ENCODE measurements around the gene ADAMTSL2.

The ADAMTSL2 gene

GRCh38 chr9:133591985-133592384 lies 57.5 kb downstream of the ADAMTSL2 start:
- DNase-seq, result no peak

DNA sequence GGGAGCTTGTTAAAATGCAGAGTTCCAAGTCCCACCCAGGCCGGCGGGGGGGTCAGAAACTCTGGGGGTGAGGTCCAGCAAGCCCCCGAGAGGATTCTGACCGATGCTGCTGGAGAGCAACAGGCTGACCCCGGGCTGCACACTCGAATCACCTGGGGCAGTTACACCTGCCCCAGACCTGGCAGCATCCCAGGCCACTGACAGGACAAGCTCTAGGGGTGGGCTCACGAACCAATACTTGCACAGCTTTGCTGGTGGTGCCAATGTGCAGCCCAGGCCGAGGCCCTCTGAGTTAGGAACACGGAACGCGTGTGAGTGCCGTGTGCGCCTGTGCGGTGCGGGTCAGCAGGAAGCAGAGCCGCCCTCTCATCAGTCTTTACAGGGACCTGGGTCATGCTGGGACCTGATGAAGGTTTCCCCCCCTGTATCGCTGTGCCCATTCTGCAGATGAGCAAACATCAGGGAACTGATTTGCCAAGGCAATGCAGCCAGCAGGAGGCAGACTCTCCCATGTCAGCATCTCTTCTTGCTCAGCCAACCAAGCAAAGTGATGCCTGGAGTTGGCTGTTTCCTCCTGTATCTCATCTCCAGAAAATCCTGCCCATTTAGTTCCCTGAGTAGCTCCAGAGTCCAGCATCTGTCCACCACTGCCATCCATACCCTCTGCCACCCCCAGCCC lies 58.4 kb downstream of the ADAMTSL2 start:
- DNase-seq, result no peak

DNA sequence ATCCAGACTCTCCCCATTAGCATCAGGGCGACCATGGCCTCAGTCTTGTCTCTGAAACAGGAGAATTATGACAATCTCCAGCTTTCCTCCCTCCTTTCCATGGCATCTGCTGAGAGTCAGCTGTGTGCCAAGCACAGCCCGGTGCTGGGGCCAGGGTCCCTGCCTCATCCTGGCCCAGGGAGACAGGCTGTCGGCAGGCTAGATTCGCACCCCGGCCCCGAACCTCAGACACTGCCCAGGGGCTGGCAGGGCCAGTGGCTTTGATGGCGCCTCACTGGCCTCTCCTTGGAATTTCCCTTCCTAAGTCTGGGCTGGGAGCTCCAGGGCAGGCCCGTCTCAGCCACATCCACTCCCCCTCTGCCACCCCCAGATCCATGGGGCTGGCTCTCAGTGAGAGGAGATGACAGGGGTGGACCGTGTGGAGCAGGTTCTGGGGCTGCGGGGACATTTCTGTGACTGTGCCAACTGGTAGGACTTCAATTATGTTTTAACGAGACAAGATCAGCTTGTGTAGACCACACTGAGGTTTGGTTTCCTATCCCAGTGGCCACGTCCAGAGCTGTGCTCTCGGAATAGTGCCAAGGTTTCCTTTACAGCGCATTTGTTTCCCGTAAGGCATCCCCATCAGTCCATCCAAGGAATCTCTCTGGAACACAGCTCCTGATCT lies 59.2 kb downstream of the ADAMTSL2 start:
- DNase-seq, result no peak

DNA sequence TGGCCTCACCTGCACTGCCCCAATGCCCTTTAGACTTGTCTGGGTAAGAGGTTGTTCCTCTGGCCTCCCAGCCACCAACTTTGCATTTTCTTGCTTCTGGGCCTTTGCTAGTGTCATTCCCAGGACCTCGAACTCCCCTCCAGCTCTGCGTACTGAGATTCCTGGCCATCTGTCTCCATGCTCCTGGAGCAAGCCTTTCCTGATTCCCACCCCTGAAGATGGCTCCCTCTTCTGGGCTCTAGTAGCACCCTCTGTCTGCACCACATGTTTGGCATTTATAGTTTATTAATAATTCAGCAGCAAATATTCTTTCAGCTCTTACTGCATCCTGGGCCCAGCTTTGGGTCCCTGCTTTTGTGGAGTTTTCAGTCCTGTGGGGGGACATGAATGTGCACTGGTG lies 59.8 kb downstream of the ADAMTSL2 start:
- DNase-seq, result no peak

DNA sequence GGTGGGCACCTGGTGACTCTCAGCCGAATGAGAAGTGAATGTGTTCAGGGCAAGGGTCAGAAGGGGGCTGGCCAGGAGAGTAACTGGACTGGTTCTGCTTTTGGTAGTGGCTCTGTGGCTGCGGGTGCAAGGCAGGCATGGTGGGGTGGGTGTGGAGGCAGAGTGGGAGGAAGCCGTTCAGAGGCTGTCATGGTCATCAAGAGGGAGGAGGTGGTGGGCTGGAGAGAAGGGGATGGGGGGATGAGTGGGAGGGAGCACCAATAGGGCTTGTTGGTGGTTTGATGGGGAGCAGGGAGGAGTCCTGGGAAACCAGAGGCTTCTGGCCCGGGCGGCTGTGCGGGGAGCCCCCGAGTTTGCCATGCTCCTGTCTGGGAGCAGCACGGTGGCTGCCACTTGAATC lies 61.4 kb downstream of the ADAMTSL2 start:
- DNase-seq, result no peak

- no peak for DNase-seq
Observed at GRCh38 chr9:133597316-133597957, 62.9 kb downstream of the ADAMTSL2 start.

DNA sequence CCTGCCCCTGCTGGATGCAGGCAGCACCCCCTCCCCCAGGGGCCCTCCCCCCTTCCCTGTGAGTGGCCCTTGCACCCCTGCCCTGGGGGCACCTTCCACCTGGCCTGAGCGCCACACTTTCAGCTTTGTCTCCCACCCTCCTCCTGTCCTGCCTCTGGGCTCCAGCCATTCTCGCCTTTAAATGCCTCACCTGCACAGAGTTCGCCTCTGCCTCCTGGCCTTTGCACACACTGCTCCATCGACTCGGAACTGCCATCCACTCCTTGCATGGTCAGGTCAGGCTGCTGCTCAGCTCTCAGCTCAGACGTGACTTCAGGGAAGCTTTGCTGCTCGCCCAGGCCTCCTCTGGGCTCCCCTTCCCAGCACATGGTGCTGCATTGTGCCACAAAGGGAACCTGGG lies 64.5 kb downstream of the ADAMTSL2 start:
- DNase-seq, result no peak

DNA sequence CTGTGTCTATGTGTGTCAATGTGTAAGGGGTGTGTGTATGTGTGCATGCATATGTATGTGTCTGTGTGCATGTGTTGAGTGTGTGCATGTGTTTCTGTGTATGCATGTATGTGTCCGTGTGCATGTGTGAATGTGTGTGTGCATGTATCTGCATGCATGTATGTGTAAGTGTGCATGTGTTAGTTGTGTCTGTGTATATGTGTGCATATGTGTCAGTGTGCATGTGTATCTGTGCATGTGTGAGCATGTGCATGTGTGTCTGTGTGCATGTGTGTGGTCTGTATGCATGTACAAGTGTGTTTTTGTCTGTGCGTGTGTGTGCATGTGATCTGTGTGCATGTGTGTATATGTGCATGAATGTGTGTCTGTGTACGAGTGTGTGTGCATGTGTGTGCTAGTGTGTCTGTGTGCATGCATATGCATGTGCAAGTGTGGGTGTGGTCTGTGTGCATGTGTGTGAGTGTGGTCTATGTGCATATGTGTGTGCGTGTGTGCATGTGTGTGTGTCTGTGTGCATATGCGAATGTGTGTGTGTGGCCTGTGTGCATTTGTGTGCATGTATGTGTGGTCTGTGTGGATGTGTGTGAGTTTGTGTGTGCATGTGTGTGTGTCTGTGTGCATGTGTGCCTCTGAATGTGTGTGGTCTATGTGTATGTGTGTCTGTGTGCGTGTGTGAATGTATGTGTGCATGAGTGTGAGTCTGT lies 65.1 kb downstream of the ADAMTSL2 start:
- DNase-seq, result no peak

DNA sequence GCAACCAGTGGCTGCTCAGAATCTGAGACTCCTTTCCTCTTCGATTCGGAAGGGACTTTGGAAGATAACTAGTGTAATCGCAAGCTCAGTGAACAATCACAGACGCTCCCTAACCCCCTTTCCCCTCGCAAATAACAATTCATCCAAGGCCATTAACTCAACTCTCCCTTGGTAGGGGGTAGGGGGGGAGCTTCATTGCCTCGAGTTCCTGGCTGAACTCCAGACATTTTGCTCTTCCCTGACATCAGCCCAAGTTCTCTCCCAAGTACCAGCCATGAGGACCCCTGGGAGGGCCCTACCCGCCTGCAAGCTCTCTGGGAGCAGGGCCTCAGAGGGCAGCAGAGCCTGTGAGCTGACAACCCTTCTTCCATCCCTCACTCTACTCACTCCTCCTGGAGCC lies 66.2 kb downstream of the ADAMTSL2 start:
- no peak for DNase-seq

DNA sequence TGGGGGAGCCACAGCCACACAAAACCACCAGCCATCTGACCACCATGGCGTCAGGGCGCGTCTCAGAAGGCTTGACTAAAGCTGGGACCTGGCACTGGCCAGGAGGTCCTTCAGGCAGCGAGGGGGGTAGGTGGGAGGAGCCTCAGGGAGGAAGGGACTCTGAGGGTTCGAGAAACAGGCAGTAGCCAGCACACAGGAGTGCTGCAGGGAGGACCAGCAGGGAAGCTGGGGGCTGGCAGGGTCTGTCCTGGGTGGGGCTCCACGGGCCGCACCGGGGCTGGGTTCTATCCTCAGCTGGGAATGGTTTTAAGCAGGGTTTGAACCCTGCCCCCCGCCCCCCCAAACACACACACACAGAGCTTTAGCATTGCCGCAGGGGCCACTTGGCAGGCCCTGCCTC lies 67.2 kb downstream of the ADAMTSL2 start:
- DNase-seq, result no peak

GRCh38 chr9:133602277-133602676 lies 67.8 kb downstream of the ADAMTSL2 start:
- DNase-seq, result no peak

- no peak for DNase-seq
Observed at GRCh38 chr9:133603135-133603927, 68.8 kb downstream of the ADAMTSL2 start.

- DNase-seq, result peak; percentile 55
Observed at GRCh38 chr9:133604214-133604613, 69.7 kb downstream of the ADAMTSL2 start.

DNA sequence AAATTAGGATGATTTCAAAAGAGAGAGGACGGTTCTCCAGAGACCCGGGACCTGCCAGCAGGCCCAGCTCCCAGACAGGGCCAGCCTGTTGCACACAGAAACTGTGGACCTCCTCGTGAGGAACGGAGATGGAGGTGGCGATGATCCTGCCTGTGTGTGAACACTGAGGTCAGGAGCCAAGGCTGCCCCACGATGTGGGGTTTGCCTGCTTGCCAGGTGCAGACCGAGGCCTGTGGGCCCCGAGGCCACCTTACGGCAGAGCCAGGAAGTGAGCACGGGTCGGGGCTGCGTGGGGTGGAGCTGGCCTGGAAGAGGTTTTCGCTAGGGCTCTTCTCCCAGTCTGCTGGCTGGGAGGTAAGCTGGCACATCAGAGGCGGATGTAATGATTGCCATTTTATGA lies 70.4 kb downstream of the ADAMTSL2 start:
- DNase-seq, result no peak

GRCh38 chr9:133605446-133605845 lies 70.9 kb downstream of the ADAMTSL2 start:
- DNase-seq, result no peak

GRCh38 chr9:133605856-133606707 lies 71.6 kb downstream of the ADAMTSL2 start:
- DNase-seq, result no peak

- no peak for DNase-seq
Observed at GRCh38 chr9:133606708-133607025, 72.2 kb downstream of the ADAMTSL2 start.

- no peak for DNase-seq
Observed at GRCh38 chr9:133607381-133607780, 72.9 kb downstream of the ADAMTSL2 start.

GRCh38 chr9:133607976-133608375 lies 73.5 kb downstream of the ADAMTSL2 start:
- no peak for DNase-seq

DNA sequence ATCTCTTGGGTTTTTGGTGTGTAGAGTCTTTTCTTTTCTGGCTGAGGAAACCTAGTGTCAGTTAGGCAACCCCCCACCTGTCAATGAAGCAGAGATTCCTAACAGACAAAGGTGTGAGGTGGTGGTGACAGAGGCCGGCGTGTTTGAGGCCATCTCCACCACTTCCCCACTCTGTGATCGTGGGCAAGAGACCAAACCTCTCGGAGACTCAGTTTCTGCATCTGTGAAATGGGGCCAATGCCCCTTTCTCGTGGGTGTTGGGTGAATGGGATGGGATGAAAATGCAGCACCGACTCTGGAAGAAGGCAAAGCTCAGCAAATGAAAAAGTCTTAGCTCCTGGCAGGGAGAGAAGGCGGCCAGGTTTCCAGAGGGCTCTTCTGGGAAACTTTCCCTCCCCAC lies 73.9 kb downstream of the ADAMTSL2 start:
- DNase-seq, result no peak

GRCh38 chr9:133608889-133609288 lies 74.4 kb downstream of the ADAMTSL2 start:
- DNase-seq, result no peak
